ENCODE data around the gene SMARCA1.

The SMARCA1 gene

DNA sequence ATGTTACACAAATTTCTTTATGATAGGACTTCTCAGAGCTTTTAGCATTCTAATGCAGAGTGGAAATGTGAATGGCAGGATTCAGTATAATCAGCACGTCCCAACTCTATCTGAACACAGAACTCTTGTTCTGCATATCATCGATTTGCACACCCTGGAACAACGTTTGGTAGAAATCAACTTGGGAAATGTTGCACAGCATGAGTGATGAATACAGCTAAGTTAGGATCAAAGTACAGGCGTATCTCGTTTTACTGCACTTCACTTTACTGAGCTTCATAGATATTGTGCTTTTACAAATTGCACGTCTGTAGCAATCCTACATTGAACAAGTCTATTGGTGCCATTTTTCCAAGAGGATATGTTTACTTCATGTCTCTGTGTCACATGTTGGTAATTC is 70.8 kb downstream of the SMARCA1 start:
- no peak for DNase-seq (ENCODE audit: low spot score)
- in situ Hi-C loops (cut with MboI; ENCODE audit: low pct_unique_long_range_greater_than_20kb, low sequenced_read_pairs, unreplicated experiment), result no loop called here

DNA sequence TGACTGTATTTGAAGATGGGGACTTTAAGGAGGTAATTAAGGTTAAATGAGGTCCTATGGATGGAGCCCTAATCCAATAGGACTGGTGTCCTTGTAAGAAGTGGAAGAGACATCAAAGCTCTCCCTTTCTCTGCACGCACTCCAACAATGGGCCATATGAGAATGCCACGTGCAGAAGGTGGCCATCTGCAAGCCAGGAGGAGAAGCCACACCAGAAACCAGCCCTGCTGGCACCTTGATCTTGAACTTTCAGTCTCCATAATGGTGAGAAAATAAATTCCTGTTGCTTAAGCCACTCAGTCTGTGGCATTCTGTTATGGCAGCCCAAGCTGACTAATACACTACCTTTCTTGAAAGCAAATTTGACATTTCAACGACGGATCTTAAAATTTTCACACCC is 73.2 kb downstream of the SMARCA1 start:
- in situ Hi-C loops (cut with MboI; ENCODE audit: low pct_unique_long_range_greater_than_20kb, low sequenced_read_pairs, unreplicated experiment), result no loop called here

More for the DNA sequence above, 70.8 kb downstream of the SMARCA1 start:
- TF ChIP-seq, protein P1, sequence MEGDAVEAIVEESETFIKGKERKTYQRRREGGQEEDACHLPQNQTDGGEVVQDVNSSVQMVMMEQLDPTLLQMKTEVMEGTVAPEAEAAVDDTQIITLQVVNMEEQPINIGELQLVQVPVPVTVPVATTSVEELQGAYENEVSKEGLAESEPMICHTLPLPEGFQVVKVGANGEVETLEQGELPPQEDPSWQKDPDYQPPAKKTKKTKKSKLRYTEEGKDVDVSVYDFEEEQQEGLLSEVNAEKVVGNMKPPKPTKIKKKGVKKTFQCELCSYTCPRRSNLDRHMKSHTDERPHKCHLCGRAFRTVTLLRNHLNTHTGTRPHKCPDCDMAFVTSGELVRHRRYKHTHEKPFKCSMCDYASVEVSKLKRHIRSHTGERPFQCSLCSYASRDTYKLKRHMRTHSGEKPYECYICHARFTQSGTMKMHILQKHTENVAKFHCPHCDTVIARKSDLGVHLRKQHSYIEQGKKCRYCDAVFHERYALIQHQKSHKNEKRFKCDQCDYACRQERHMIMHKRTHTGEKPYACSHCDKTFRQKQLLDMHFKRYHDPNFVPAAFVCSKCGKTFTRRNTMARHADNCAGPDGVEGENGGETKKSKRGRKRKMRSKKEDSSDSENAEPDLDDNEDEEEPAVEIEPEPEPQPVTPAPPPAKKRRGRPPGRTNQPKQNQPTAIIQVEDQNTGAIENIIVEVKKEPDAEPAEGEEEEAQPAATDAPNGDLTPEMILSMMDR (IDR thresholded peaks at IDR 0.05; ENCODE audit: extremely low read depth, insufficient read depth, missing control alignments), result no peak

DNA sequence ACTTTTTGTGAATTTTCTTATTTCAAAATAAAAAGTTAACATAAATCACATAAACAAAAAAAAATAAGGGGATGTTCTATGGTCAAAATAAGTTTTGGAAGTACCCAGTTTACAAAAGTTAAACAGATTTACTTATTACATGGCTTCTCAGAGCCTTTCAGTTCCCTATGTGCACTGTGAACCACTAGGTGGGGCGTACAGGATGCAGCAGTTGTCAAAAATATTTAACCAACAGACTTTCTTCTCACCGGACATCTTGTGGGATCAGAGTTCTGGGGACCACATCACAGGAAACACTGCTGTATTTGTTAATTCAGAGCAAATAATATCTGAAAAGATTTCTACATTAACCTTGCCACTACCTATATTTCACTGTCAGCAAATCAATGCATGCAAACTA is 74.1 kb downstream of the SMARCA1 start:
- in situ Hi-C loops (cut with MboI; ENCODE audit: low pct_unique_long_range_greater_than_20kb, low sequenced_read_pairs, unreplicated experiment), result no loop called here
- TF ChIP-seq, protein P1 (IDR thresholded peaks at IDR 0.05; ENCODE audit: extremely low read depth, insufficient read depth, missing control alignments), result no peak
- DNase-seq (ENCODE audit: low spot score), result no peak

More for the DNA sequence above, 73.2 kb downstream of the SMARCA1 start:
- no peak for DNase-seq (ENCODE audit: low spot score)
- TF ChIP-seq, protein P1 (IDR thresholded peaks at IDR 0.05; ENCODE audit: extremely low read depth, insufficient read depth, missing control alignments), result no peak

DNA sequence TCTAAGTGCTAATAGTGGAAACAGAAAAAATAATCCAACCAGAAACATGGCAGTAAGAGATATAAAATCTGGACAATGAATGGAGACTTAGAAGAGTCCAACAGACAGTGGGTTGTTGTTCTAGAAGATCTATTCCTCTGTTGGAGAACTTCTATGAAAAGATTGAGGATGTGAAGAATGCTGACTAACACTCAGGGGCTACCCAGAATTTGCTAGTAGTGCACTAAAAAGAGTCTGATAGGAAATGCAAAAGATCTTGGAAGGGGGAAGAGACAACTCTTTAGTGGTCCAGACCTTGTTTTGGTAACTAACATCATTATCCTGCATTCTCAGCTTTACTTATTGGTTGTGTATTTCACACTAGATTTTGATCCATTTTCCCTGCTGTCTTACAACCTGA is 77.9 kb downstream of the SMARCA1 start:
- in situ Hi-C loops (cut with MboI; ENCODE audit: low pct_unique_long_range_greater_than_20kb, low sequenced_read_pairs, unreplicated experiment), result no loop called here
- DNase-seq (ENCODE audit: low spot score), result no peak

DNA sequence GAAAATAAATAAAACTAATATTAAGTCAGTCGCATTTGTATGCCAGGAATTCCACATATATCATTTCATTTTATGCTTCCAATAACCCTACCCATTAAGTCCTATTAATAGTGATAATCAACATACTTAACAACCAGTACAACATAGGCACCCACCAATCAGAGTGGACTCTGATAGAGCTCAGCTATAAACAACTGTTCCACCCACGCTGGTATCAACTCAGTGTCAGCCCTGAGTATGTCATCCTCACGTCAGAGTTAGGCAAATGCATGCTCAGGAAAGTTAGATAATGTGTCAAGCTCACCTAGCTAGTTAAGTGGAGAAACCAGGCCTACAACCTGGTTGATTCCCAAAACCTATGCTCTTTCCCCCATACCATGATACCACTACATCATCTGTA is 89.3 kb downstream of the SMARCA1 start:
- TF ChIP-seq, protein P1 (IDR thresholded peaks at IDR 0.05; ENCODE audit: extremely low read depth, insufficient read depth, missing control alignments), result no peak
- in situ Hi-C loops (cut with MboI; ENCODE audit: low pct_unique_long_range_greater_than_20kb, low sequenced_read_pairs, unreplicated experiment), result no loop called here
- DNase-seq (ENCODE audit: low spot score), result no peak

More for the DNA sequence above, 77.9 kb downstream of the SMARCA1 start:
- TF ChIP-seq, protein P1 (IDR thresholded peaks at IDR 0.05; ENCODE audit: extremely low read depth, insufficient read depth, missing control alignments), result no peak

DNA sequence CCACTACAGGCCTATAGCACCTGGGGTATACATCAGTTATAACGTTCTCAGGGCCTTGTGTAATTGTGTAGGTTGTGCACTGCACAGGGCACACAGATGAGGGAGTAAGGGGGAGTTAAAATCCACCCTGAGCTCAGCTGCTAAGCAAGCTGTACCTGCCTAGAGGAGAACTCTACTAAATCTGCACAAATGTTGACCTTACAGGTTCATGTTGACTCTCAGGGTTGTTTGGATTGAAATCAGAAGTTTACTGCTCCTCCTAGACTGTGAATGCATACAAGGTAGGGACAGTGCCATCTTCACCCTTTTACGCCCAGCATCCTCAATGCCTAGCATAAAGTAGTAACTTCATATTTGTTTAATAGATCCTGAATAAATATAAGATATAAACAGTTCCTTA is 89.8 kb downstream of the SMARCA1 start:
- DNase-seq (ENCODE audit: low spot score), result no peak
- in situ Hi-C loops (cut with MboI; ENCODE audit: low pct_unique_long_range_greater_than_20kb, low sequenced_read_pairs, unreplicated experiment), result no loop called here
- TF ChIP-seq, protein P1 (IDR thresholded peaks at IDR 0.05; ENCODE audit: extremely low read depth, insufficient read depth, missing control alignments), result no peak

DNA sequence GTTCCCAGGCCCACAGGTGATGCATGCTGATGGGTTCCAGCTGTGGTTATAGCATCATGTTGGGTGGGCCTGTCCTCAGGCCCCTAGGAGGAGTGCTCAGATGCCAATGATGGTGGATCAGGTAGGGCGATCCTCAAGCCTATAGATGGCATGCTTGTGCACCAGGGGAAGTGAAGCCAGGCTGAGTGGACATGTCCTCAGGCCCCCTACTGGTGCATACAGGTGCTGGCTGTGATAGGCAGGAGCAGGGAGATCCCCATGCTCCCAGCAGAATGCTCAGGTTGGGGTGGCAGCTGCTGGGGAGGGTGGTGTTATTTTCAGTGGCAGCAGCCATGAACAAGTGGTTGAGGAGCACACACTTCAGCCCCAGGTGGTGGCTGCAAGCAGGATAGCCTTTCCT is 96.0 kb downstream of the SMARCA1 start:
- in situ Hi-C loops (cut with MboI; ENCODE audit: low pct_unique_long_range_greater_than_20kb, low sequenced_read_pairs, unreplicated experiment), result no loop called here
- TF ChIP-seq, protein P1 (IDR thresholded peaks at IDR 0.05; ENCODE audit: extremely low read depth, insufficient read depth, missing control alignments), result no peak
- DNase-seq (ENCODE audit: low spot score), result no peak

All from GM13977 (cell line).